Measurements from ENCODE around the gene DSC1.

GRCh38 chr18:31204166-31204565 is 41.5 kb upstream of the DSC1 start:
- TF ChIP-seq CTCF (IDR thresholded peaks at IDR 0.05; ENCODE audit: poor library complexity) (no peak), EZH2 (IDR thresholded peaks at IDR 0.05; ENCODE audit: borderline replicate concordance) (no peak), EZH2phosphoT487 (IDR thresholded peaks at IDR 0.05; ENCODE audit: low read depth, severe bottlenecking, unreplicated experiment) (no peak)

Data from hepatocyte (in vitro differentiated cells).